Esophagus (tissue), 2 donors: ENCODE results near the gene TNFSF13B. TPM values are rescaled to one million over a fixed set of nuclear protein-coding genes. Genes with fewer than 3 reads are reported as not detected.

Experiments
- H3K27ac ChIP-seq, 2 donors: one replicate each; pipeline ENCODE4 v1.5.1; 2013; ENCODE audit warnings: low read depth in 2 of 2, mild to moderate bottlenecking in 2 of 2, inconsistent platforms in 1 of 2, low read length in 1 of 2, moderate library complexity in 1 of 2
- H3K27me3 ChIP-seq, 2 donors: one replicate each; pipeline ENCODE4 v1.6.1; 2013; ENCODE audit warnings: low read length in 2 of 2, control low read depth in 1 of 2, mild to moderate bottlenecking in 1 of 2; ENCODE audit not compliant: insufficient read depth in 2 of 2, control insufficient read depth in 1 of 2
- H3K36me3 ChIP-seq, 2 donors: one replicate each; pipeline ENCODE4 v1.6.1; 2013; ENCODE audit warnings: low read length in 1 of 2; ENCODE audit not compliant: control insufficient read depth in 2 of 2, insufficient read depth in 2 of 2
- H3K4me1 ChIP-seq, 2 donors: one replicate each; pipeline ENCODE4 v1.6.1; 2013; ENCODE audit warnings: low read length in 1 of 2; ENCODE audit not compliant: control insufficient read depth in 2 of 2, insufficient read depth in 2 of 2
- H3K4me3 ChIP-seq, 2 donors: one replicate each; pipeline ENCODE4 v1.5.1; 2013; ENCODE audit warnings: low read length in 2 of 2, mild to moderate bottlenecking in 2 of 2, low read depth in 1 of 2, moderate library complexity in 1 of 2
- H3K9me3 ChIP-seq, 2 donors: one replicate each; pipeline ENCODE4 v1.6.1; 2013; ENCODE audit warnings: mild to moderate bottlenecking in 2 of 2, low read depth in 1 of 2, low read length in 1 of 2, moderate library complexity in 1 of 2; ENCODE audit not compliant: control insufficient read depth in 2 of 2, insufficient read depth in 1 of 2
- WGBS, 2 donors: extraction: QIAGEN DNeasy Blood & Tissue Kit; methylation state at CpG; one replicate each; pipeline ENCODE4 v1.1.7; 2013; 5-methylcytosine and 5-hydroxymethylcytosine counted together
- polyA plus RNA-seq, 2 donors: library from polyadenylated mRNA; stranded (reverse); fragments of 200-250 nt; gene quantifications; one replicate each; pipeline ENCODE4 v1.2.3, GENCODE V29; 2013
- donor health status: healthy with polysubstance abuse.
- donor health status: Bipolar disorder and iron deficiency.

TNFSF13B gene
- polyA plus RNA-seq, 2 donors, result 0.41 to 0.92 TPM

DNA sequence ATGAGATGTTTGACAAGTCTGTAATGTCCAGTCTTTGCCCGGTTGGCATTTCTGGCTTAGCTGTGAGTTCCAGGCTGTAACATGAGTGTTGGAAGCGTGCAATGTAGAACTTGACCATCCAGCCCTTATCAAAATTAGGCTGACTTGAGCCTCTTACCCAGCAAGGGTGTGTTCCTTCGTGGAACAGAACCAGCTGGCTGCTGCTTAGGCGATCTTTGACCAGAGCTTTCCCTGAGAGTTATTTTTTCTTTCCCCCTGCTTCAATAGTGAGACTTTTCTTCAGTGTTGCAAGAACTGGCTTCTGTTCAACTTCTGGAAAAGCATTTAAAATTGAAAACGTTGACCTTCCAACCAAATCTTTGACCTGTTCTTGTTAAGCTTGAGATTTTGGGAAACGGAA, 6.5 kb downstream of the TNFSF13B start:
- Histone ChIP-seq H3K27me3 (no peaks in the 10 kb centered on the region), H3K27ac (no peak overlapping the region), H3K4me1 (no peaks in the 10 kb centered on the region), H3K36me3 (no peaks in the 10 kb centered on the region), H3K4me3 (no peak overlapping the region), H3K9me3 (no peaks in the 10 kb centered on the region)
- WGBS, 2 donors, result 57 to 64% methylated on average over 6 of the region's 6 CpGs

DNA sequence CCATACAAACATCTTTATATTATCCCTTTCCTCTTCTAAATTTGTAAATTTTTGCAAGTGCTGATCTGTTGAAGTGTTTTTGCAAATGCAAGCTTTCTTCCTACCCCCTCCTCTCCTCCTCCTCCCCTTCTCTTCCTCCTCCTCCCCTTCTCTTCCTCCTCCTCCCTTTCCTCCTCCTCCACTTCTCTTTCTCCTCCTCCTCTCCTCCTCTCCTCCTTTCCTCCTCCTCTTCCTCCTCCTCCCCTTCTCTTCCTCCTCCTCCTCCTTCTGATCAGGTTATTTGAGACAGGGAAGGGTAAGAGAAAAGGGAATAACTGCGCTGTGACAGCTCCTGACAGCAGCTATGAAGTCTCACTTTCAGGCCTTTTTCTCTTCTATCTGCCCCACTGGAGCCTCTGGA, 8.9 kb downstream of the TNFSF13B start:
- Histone ChIP-seq H3K27me3 (no peaks in the 10 kb centered on the region), H3K4me1 (no peaks in the 10 kb centered on the region), H3K9me3 (no peaks in the 10 kb centered on the region), H3K27ac (no peak overlapping the region), H3K4me3 (no peak overlapping the region), H3K36me3 (no peaks in the 10 kb centered on the region)
- 93 to 96% methylated on average over 1 of the region's 1 CpG for WGBS, 2 donors

DNA sequence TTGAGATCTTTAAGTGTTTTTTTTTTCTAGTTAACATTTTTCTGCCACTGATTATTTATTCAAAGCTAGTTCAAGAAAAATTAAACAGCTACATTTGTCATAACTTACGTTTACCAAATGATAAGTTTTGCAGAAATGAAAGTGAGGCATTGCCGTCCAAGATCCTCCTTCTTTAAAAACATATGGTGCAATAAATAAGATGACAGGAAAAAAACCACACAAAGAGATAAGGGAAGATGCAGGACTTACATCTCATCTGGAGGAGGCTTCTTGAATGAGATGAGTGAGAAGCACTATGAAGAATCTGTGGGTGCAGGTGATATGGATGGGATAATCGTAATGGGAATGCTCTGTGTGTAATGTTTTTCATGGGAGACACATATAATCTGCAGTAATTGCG, 12.4 kb downstream of the TNFSF13B start:
- Histone ChIP-seq H3K27me3 (no peaks in the 10 kb centered on the region), H3K4me3 (no peak overlapping the region), H3K9me3 (no peaks in the 10 kb centered on the region), H3K4me1 (no peaks in the 10 kb centered on the region), H3K27ac (no peak overlapping the region), H3K36me3 (no peaks in the 10 kb centered on the region)
- 72 to 78% methylated on average over 4 of the region's 4 CpGs for WGBS, 2 donors

DNA sequence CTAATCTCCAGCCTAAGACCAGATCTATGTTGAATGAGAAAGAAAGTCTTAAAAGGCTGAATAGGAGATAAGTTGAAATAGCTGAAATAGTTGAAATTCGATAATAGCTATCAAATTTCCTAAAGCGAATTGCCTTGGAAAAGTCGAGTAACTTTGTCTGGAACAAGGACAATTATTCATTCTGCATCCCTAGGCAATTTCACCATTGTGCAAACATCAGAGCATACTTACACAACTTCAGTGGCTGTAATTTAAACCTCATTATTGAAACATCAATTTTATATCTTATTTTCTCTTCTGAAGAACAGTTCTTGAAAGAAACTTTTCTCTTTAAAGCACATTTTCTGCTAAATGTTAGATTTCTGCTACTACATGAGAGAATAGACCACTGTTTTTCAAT, 13.6 kb downstream of the TNFSF13B start:
- Histone ChIP-seq H3K4me3 (no peak overlapping the region), H3K27me3 (no peaks in the 10 kb centered on the region), H3K4me1 (no peaks in the 10 kb centered on the region), H3K27ac (no peak overlapping the region), H3K9me3 (no peaks in the 10 kb centered on the region), H3K36me3 (no peaks in the 10 kb centered on the region)
- WGBS, 2 donors, result 48 to 62% methylated on average over 3 of the region's 3 CpGs

DNA sequence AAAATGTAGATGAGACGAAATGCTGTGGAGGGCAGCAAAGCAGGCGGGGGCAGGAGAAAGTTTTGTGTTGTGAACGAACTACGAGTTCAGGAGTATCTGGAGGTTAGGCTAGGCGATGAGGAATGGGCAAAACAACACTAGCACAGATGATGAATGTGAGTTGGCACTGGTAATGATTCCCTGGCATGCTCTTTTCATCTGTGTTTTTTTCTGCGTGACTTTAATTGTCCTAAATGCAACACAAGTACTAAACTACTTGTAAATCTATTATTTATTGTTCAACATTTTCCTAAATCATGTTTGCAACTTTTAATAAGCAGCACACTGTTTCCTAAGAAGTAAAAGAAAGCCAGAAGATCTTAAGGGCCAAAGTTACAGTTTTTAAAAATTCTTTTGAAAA, 19.2 kb downstream of the TNFSF13B start:
- Histone ChIP-seq H3K36me3 (no peaks in the 10 kb centered on the region), H3K4me3 (no peak overlapping the region), H3K4me1 (no peaks in the 10 kb centered on the region), H3K27me3 (no peaks in the 10 kb centered on the region), H3K9me3 (no peaks in the 10 kb centered on the region), H3K27ac (no peak overlapping the region)
- WGBS, 2 donors, result 60 to 61% methylated on average over 6 of the region's 6 CpGs

DNA sequence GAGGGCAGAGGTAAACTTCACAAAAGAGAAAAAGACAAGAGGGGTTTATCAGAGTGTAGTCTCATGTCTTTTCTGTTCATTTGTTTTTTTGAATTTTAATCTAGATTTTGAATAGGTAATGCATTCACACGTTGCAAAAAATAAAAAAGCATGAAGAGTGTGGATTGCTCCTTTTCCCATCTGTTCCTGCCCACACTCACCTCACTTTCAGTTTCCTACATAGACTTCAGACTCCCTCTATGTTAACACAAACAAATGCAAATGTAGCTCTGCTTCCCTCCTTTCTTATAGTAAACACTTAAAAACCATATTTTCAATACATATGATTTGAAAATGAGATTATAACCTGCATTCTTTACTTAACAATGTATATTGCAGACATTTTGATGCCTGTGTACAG, 20.3 kb downstream of the TNFSF13B start:
- H3K36me3 ChIP-seq, result no peaks in the 10 kb centered on the region
- H3K27me3 ChIP-seq, result no peaks in the 10 kb centered on the region
- H3K9me3 ChIP-seq, result no peaks in the 10 kb centered on the region
- no peaks in the 10 kb centered on the region for H3K4me1 ChIP-seq
- no peak overlapping the region for H3K27ac ChIP-seq
- no peak overlapping the region for H3K4me3 ChIP-seq
- 22 to 23% methylated on average over 1 of the region's 1 CpG for WGBS, 2 donors

DNA sequence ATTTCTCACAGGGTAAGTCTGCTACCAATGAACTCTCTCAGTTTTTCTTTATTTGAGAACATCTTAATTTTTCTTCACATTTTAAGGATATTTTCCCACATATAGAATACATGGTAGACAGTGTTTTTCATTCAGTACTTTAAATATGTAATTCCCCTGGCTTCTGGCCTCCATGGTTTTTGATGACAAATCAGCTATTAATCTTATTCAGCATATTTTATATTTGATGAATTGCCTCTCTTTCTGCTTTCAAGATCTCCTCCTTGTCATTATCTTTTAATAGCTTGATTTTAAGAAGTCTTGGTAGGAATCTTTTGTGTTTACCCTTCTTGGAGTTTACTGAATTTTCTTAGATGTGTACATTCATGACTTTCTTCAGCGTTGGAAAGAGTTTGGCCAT, 27.6 kb downstream of the TNFSF13B start:
- H3K27me3 ChIP-seq, result no peaks in the 10 kb centered on the region
- no peak overlapping the region for H3K27ac ChIP-seq
- H3K4me3 ChIP-seq, result no peak overlapping the region
- H3K9me3 ChIP-seq, result no peaks in the 10 kb centered on the region
- WGBS, 2 donors, result 97% methylated on average over 1 of the region's 1 CpG
- H3K4me1 ChIP-seq, result no peaks in the 10 kb centered on the region
- no peaks in the 10 kb centered on the region for H3K36me3 ChIP-seq

DNA sequence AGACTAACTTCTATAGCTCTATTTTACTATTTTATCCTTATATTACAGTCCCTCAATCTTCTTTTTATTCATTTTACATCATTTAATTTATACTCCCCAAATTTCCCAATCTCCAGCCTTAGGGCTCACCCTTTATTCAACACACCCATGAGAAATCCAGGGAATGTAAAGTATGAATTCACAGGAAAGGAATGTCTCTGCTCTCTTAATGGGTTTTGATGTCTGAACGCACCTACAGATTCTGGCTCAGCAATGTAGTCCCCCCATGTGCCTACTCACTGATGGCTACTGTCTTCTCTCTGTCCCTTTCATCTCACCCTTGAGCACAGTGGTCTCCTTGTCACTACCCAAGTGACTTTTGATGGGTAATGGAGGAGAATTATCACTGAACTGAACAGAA, 32.8 kb downstream of the TNFSF13B start:
- Histone ChIP-seq H3K4me1 (no peaks in the 10 kb centered on the region), H3K4me3 (no peak overlapping the region), H3K27me3 (no peaks in the 10 kb centered on the region), H3K9me3 (no peaks in the 10 kb centered on the region), H3K27ac (no peak overlapping the region), H3K36me3 (no peaks in the 10 kb centered on the region)
- 52 to 63% methylated on average over 1 of the region's 1 CpG for WGBS, 2 donors

DNA sequence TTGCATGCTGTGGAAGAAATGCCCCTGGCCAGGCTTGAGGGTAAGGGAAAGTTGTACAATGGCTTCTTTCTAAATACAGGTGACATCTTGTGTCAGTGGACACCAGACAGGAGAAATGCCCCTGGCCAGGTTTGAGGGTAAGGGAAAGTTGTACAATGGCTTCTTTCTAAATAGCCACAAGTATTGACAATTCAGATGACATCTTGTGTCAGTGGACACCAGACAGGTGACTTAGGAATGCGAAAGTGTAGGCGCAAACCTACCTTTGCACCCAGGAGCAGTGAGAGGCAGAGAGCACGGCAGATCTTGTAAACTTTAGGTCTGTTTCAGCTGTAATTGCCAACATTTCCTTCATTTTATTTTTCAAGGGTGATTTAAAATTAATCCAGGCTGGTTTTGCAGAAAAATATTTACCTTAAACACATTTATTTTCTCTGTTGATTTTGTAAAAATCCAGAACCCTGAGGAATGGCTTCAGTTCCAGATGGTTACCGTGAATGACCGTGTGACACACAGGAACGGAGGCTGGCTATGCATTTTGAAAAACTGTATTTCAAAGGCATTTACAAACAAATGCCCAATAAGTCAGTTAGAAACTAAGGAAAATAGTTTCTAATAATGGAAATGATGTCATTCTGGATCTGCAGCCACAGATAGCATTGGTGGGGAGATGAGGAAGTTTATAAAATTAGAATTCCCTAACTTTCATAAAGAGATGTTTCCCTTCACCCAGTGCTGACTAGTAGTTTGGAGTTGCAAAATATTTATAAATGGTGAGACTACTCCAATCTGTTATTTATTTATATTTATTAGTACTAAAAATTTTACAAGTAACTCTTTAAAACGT, 34.9 kb downstream of the TNFSF13B start:
- no peaks in the 10 kb centered on the region for H3K9me3 ChIP-seq
- H3K36me3 ChIP-seq, result no peaks in the 10 kb centered on the region
- H3K27ac ChIP-seq, result no peak overlapping the region
- no peak overlapping the region for H3K4me3 ChIP-seq
- no peaks in the 10 kb centered on the region for H3K27me3 ChIP-seq
- H3K4me1 ChIP-seq, result no peaks in the 10 kb centered on the region
- 37 to 46% methylated on average over 7 of the region's 7 CpGs for WGBS, 2 donors

DNA sequence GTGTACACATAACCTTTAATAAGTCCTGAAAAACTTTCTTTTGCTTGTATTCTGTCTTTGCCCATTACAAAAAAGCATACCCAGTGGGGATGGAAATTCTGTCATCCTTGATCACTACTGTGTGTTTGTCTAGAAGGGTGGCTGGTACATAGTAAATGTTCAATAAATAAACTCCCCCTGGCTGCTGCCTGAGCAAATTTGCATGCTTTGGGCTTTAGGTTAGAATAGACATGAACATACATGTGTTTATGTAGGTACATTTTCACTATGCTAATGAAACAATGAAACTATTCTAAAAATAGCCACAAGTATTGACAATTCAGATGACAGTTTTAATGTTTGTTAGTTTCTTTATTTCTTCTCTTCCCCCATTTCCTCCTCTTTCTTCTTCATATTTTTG, 36.1 kb downstream of the TNFSF13B start:
- no peaks in the 10 kb centered on the region for H3K27me3 ChIP-seq
- H3K36me3 ChIP-seq, result no peaks in the 10 kb centered on the region
- H3K4me3 ChIP-seq, result no peak overlapping the region
- H3K9me3 ChIP-seq, result no peaks in the 10 kb centered on the region
- no peaks in the 10 kb centered on the region for H3K4me1 ChIP-seq
- no peak overlapping the region for H3K27ac ChIP-seq
